HG03565 (cell line): ENCODE measurements around the gene PRM3.

Source experiments
- ATAC-seq: cut with Tn5 transposase; IDR thresholded peaks from one replicate; pipeline ENCODE4 v1.9.1; 2021; ENCODE audit warnings: mild to moderate bottlenecking, moderate library complexity; ENCODE audit not compliant: unreplicated experiment

Gene PRM3

DNA sequence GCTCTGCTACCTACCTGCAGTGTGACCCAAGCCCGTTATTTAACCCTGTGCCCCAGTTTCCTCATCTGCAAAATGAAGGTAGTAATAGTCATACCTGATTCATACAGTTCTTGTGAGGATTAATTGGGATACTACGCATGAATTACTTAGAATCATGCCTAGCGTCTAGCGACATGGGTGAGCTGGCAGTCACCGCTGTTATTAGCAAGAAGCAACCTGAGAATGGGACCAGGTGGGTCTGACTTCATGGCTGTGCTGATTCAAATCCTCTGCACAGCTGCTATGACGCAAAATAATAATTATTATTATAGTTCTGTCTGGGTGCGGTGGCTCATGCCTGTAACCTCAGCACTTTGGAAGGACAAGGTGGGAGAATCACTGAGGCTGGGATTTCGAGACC lies 25.3 kb downstream of the PRM3 start:
- no peak for ATAC-seq

DNA sequence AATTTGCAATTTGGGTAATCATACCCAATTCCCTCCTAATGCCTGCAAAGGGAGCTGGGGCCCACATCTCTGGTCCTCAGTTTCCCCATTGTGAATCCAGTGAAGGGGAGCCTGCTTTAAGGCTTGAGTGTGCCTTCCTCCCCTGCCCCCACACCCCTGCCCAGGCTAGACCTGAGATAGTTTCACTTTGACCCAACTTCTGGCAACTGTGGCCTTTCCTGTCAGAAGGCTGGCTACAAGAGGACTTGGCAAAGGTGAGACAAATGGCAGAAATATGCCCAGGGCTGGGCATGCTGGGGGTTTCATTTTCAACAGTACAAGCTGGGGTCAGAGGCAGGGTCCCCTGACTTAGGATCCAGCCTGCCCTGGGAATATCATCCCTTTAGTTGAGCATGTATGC lies 27.4 kb downstream of the PRM3 start:
- ATAC-seq = no peak

DNA sequence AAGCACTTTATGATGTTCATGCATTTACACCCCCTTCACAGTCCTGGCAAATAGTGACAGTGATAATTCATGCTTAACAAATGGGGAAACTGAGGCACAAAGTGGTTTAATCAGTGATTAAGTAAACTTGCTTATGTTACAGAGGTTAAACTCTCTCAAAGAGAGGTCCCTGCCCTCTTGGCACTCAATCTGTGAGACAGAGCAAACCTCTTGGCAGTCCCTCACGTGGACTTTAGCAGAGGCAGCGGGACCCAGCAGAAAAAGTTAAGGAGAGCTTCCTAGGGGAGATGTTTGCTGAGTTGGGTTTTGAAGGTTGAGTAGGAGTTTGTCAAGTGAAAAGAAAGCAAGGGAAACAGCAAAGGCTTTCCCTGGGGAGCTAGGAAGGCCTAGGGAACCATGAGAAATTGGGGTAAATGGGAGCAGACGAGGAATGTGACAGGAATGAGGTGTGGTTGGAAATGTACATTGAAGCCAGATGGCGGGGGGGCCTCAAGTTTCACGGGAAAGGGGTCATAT lies 28.1 kb downstream of the PRM3 start:
- ATAC-seq = no peak

DNA sequence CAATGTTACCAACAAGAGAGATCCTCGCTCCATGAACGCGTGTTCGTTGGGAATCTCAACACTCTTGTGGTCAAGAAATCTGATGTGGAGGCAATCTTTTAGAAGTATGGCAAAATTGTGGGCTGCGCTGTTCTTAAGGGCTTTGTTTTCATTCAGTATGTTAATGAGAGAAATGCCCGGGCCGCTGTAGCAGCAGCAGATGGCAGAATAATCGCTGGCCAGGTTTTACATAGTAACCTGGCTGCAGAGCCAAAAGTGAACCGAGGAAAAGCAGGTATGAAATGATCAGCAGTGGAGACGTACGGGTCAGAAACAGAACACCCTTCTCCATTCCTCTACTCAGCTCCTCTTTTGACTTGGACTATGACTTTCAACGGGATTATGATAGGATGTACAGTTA lies 30.8 kb downstream of the PRM3 start:
- ATAC-seq = no peak

GRCh38 chr16:11241480-11242204 lies 31.8 kb downstream of the PRM3 start:
- ATAC-seq = no peak

GRCh38 chr16:11240636-11241473 lies 32.6 kb downstream of the PRM3 start:
- no peak for ATAC-seq

DNA sequence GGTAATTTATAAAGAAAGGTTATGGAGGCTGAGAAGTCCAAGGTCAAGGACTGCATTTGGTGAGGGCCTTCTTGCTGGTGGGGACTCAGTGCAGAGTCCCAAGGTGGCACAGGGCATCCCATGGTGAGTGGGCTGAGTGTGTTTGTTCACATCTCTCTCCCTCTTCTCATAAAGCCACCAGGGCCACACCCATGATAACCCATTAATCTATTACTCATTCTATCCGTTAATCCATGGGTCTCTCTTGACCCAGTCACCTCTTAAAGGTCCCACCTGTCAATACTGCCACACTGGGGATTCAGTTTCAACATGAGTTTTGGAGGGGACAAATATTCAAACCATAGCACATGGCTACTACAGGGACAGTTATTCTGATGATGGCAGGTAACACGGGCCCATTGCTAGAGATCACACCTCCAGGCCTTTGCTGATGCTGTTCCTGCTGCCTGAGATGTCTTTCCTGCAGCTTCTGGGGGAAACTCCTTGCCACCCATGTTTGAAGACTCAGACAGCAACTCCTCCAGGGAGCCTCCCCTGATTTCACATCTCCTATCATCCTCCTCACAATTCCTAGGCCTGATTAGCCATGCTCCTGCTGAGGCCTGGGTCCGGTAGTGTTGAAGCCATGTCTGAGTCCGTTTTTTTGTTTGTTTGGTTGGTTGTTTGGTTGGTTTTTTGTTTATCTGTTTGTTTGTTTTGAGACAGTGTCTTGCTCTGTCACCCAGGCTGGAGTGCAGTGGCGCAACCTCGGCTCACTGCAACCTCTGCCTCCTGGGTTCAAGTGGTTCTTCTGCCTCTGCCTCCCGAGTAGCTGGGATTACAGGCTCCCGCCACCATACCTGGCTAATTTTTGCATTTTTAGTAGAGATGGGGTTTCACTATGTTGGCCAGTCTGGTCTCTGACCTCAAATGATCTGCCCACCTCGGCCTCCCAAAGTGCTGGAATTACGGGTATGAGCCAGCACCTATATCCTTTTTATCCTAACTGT lies 33.5 kb downstream of the PRM3 start:
- ATAC-seq = no peak

GRCh38 chr16:11238272-11239202 lies 34.9 kb downstream of the PRM3 start:
- no peak for ATAC-seq

DNA sequence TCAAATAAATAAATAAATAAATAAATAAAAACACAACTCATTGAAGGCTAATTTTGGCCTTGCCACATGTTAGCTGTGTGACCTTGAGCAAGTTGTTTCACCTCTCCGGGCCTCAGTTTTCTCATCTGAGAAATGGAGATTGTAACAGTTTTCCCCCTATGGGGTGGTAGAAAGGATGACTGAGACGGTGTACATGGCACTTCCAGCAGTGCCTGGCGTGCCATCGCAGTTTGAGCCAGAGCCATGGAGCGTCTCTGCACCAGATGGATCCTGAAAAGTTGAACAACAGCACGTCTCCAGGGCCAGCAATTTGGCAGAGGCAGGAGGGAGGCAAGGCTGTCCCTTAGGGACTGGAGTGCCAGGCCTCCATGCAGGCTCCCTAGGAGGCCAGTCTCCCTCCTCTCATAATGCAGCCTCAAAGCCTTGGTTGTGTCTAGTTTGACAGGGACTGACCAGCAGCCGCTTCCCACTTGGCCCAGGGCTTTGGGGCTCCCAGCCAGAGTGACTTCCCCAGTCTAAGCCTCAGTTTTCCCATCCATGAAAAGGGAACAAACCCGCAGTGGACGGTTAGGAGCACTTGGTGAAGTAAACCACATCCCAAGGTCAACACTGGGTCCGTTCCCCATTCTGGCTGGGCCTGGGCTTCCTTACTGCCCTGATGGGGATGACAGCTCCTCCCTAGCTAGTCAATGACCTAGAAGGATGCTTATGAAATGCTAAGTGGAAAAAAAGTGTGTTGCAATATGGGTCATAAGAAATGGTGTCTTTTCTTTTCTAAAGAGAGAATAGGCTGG lies 36.8 kb downstream of the PRM3 start:
- ATAC-seq = no peak

- ATAC-seq = no peak
Measured at GRCh38 chr16:11235703-11235991, 37.8 kb downstream of the PRM3 start.

- no peak for ATAC-seq
Measured at GRCh38 chr16:11234884-11235702, 38.3 kb downstream of the PRM3 start.

GRCh38 chr16:11233727-11234376 lies 39.6 kb downstream of the PRM3 start:
- no peak for ATAC-seq

GRCh38 chr16:11232852-11233726 lies 40.3 kb downstream of the PRM3 start:
- ATAC-seq = no peak

DNA sequence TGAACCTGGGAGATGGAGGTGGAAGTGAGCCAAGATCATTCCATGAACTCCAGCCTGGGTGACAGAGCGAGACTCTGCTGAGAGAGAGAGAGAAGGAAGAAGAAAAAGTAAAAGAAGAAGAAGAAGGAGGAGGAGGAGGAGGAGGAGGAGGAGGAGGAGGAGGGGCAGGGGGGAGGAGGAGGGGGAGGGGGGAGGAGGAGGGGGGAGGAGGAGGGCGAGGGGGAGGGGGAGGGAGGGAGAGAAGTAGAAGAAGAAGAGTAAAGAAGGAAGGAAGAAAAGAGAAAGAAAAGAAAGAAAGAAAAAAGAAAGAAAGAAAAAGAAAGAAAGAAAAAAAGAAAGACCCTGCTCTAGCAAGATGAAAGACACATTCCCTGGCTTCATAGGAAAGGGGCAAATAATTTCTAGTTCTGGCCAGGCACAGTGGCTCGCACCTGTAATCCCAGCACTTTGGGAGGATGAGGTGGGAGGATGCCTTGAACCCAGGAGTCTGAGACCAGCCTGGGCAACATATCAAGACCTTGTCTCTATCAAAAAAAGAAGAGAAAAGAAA lies 41.1 kb downstream of the PRM3 start:
- ATAC-seq = no peak

GRCh38 chr16:11231367-11231970 lies 42.0 kb downstream of the PRM3 start:
- no peak for ATAC-seq

DNA sequence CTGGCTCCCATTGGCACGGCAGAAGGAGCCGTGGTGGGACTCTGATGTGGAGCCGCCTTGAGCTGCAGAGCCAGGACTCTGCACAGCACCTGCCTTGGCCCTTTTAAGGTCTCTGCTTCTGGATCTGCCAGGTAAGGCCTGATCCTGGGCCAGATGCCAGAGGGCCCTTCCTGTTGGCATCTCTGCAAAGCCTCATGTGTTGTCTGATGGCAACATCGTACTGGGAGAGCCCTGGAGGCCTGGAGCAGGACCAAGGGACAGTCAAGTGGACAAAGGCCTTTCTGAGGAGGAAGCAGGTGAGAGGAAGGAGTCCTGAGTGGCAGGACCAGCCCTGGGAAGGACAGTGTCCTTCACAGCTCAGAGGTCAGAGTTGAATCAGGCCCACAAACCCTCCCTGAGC lies 43.5 kb downstream of the PRM3 start:
- ATAC-seq = no peak
